ENCODE data around the gene SP3. TPM values are rescaled to one million over a fixed set of nuclear protein-coding genes. Genes with fewer than 3 reads are reported as not detected.

The SP3 gene
- total RNA-seq, 6 experiments from 2014 or later = 45.0 to 63.7 (median 52.1) TPM

DNA sequence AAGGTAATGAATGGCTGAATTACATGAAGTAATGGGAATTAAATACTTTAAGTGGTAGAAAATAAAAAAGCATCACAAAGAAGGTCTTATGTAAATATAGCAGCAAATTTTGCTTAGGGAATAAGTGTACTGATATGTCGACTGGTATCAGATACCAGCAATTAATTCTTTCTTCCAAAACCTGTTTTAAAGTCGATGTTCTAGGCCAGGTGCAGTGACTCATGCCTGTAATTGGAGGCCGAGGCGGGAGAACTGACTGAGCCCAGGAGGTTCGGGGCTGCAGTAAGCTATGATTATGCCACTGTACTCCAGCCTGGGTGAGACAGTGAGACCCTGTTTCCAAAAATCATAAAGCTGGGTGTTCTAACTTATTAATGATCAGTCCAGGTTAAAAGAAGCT, 30.3 kb downstream of the SP3 start:
- Mint-ChIP-seq H3K4me3 (no peak overlapping the region), H3K27me3 (ENCODE audit: insufficient read depth) (no peaks in the 10 kb centered on the region), H3K9me3 (no peaks in the 10 kb centered on the region), H3K4me1 (ENCODE audit: low read depth) (peaks cover 17% of the 10 kb centered on the region), H3K36me3 (ENCODE audit: low read depth) (peaks cover 15% of the 10 kb centered on the region), H3K27ac (no peak overlapping the region)
- DNase-seq = no peak
- no peak for TF ChIP-seq CTCF (IDR thresholded peaks at IDR 0.05)

GRCh38 chr2:173931751-173932150, 33.4 kb downstream of the SP3 start:
- no peak overlapping the region for H3K4me3 Mint-ChIP-seq
- no peaks in the 10 kb centered on the region for H3K4me1 Mint-ChIP-seq (ENCODE audit: low read depth)
- TF ChIP-seq CTCF (IDR thresholded peaks at IDR 0.05) = no peak
- H3K27ac Mint-ChIP-seq = no peak overlapping the region
- no peaks in the 10 kb centered on the region for H3K9me3 Mint-ChIP-seq
- H3K36me3 Mint-ChIP-seq (ENCODE audit: low read depth) = peaks cover 16% of the 10 kb centered on the region
- H3K27me3 Mint-ChIP-seq (ENCODE audit: insufficient read depth) = no peaks in the 10 kb centered on the region
- no peak for DNase-seq

- no peak for TF ChIP-seq CTCF (IDR thresholded peaks at IDR 0.05)
- Mint-ChIP-seq H3K36me3 (ENCODE audit: low read depth) (peaks cover 17% of the 10 kb centered on the region), H3K27ac (no peak overlapping the region), H3K4me1 (ENCODE audit: low read depth) (peaks cover 16% of the 10 kb centered on the region), H3K4me3 (no peak overlapping the region), H3K9me3 (no peaks in the 10 kb centered on the region), H3K27me3 (ENCODE audit: insufficient read depth) (no peaks in the 10 kb centered on the region)
- no peak for DNase-seq
Measured at GRCh38 chr2:173929441-173929840, 35.7 kb downstream of the SP3 start.

GRCh38 chr2:173926875-173927274, 38.3 kb downstream of the SP3 start:
- TF ChIP-seq CTCF (IDR thresholded peaks at IDR 0.05) = no peak
- Mint-ChIP-seq H3K36me3 (ENCODE audit: low read depth) (peaks cover 17% of the 10 kb centered on the region), H3K4me3 (no peak overlapping the region), H3K27me3 (ENCODE audit: insufficient read depth) (no peaks in the 10 kb centered on the region; the same call in 1 of the 2 replicates), H3K4me1 (ENCODE audit: low read depth) (peaks cover 42% of the 10 kb centered on the region), H3K9me3 (no peaks in the 10 kb centered on the region), H3K27ac (no peak overlapping the region)
- no peak for DNase-seq

DNA sequence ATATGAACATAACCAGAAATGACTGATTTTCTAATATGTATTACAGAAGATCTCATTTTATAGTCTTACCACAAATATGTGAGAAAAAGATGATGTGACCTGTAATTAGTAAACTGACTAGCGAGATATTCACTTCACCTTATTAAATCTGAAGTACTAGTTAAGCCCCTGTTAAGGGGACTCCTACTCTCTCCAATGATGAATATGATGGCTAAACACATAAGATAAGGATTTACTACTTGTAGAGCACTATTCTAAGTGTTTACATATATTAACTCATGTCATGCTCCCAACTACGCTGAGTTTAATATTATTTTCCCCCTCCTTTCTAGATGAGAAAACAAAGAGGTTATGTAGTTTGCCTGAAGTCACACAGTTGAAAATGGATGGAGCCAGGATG, 40.9 kb downstream of the SP3 start:
- Mint-ChIP-seq H3K27me3 (ENCODE audit: insufficient read depth) (no peaks in the 10 kb centered on the region; the same call in 1 of the 2 replicates), H3K9me3 (no peaks in the 10 kb centered on the region), H3K4me3 (no peak overlapping the region), H3K36me3 (ENCODE audit: low read depth) (peaks cover 15% of the 10 kb centered on the region), H3K27ac (no peak overlapping the region), H3K4me1 (ENCODE audit: low read depth) (peaks cover 55% of the 10 kb centered on the region)
- DNase-seq = no peak
- no peak for TF ChIP-seq CTCF (IDR thresholded peaks at IDR 0.05)

DNA sequence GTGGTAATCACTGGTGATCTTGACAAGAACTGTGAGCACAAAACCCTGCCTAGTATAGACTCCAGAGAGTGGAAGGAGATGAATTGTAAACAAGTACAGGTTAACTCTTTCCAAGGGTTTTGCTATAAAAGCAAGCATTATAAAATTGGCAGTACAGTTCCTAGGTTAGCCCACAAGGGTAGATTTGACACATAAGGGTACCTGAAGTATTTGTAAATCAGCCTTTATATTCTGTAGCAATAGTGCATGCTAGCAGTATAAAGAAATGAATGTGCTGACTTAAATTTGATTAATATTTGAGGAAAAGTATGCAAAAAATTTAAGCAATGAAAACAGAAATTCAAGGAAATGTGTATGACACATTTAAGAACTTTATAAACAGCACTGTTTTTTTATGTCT, 42.4 kb downstream of the SP3 start:
- H3K36me3 Mint-ChIP-seq (ENCODE audit: low read depth) = peaks cover 24% of the 10 kb centered on the region
- peak; percentile 23; the same call in 1 of the 2 replicates for TF ChIP-seq CTCF (IDR thresholded peaks at IDR 0.05)
- no peaks in the 10 kb centered on the region; the same call in 1 of the 2 replicates for H3K27me3 Mint-ChIP-seq (ENCODE audit: insufficient read depth)
- 0 out of 2 replicates have a peak overlapping the region, but pooled peaks have one; percentile 9 for H3K27ac Mint-ChIP-seq
- H3K4me3 Mint-ChIP-seq = no peak overlapping the region
- H3K4me1 Mint-ChIP-seq (ENCODE audit: low read depth) = peaks cover 57% of the 10 kb centered on the region
- H3K9me3 Mint-ChIP-seq = no peaks in the 10 kb centered on the region
- DNase-seq = peak; percentile 18
